SU-DHL-6 (cell line): ENCODE measurements around the gene SPG7.

Source experiments
- H2AFZ ChIP-seq: fragments of 200-600 bp; sonication (generic); 2 replicates; pipeline ENCODE4 v1.6.1; 2014; ENCODE audit warnings: low read depth, mild to moderate bottlenecking, moderate library complexity, mixed read lengths, antibody characterized with exemption, low read length; ENCODE audit not compliant: severe bottlenecking
- H3F3A ChIP-seq: fragments of 200-600 bp; shearing (Covaris generic); 2 replicates; pipeline ENCODE4 v1.6.0; 2016; ENCODE audit warnings: antibody characterized with exemption, mild to moderate bottlenecking; ENCODE audit not compliant: insufficient read depth
- H3K27ac ChIP-seq: fragments of 200-600 bp; sonication (generic); 2 replicates; pipeline ENCODE4 v1.5.1; 2016; ENCODE audit warnings: low read depth, mild to moderate bottlenecking, low read length, moderate library complexity, mixed read lengths
- H3K27me3 ChIP-seq: fragments of 200-600 bp; sonication (generic), shearing (Covaris generic); 2 replicates; pipeline ENCODE4 v1.6.0; 2014; ENCODE audit warnings: mild to moderate bottlenecking, low read length
- H3K36me3 ChIP-seq: fragments of 200-600 bp; sonication (generic); 2 replicates; pipeline ENCODE4 v1.6.1; 2014; ENCODE audit warnings: mild to moderate bottlenecking, low read length, mixed read lengths
- H3K4me2 ChIP-seq: fragments of 300-600, 200-600 bp; shearing (Covaris generic), sonication (generic); 2 replicates; pipeline ENCODE4 v1.6.0; 2014; ENCODE audit warnings: low read length, low read depth, mild to moderate bottlenecking; ENCODE audit not compliant: poor library complexity, severe bottlenecking
- H3K4me3 ChIP-seq: fragments of 200-600 bp; sonication (generic); 2 replicates; pipeline ENCODE4 v1.5.1; 2014; ENCODE audit warnings: antibody characterized with exemption, low read length, mild to moderate bottlenecking, mixed read lengths; ENCODE audit not compliant: insufficient read depth, poor library complexity, severe bottlenecking
- H3K79me2 ChIP-seq: fragments of 200-600 bp; sonication (generic); 2 replicates; pipeline ENCODE4 v1.6.1; 2014; ENCODE audit warnings: mild to moderate bottlenecking, low read length, moderate library complexity; ENCODE audit not compliant: insufficient read depth
- H3K9ac ChIP-seq: fragments of 200-600 bp; sonication (generic); 2 replicates; pipeline ENCODE4 v1.7.0; 2014; ENCODE audit warnings: mild to moderate bottlenecking, low read length
- H3K9me2 ChIP-seq: fragments of 200-600 bp; sonication (generic); replicated peaks from 2 replicates; pipeline ENCODE4 v1.6.1; 2014; ENCODE audit warnings: low read length; ENCODE audit not compliant: insufficient read depth
- H3K9me3 ChIP-seq: fragments of 200-600 bp; sonication (generic); 2 replicates; pipeline ENCODE4 v1.6.1; 2014; ENCODE audit warnings: low read length, mixed read lengths; ENCODE audit not compliant: insufficient read depth
- H4K20me1 ChIP-seq: fragments of 200-600 bp; sonication (generic); 2 replicates; pipeline ENCODE4 v1.6.1; 2014; ENCODE audit warnings: low read depth, mild to moderate bottlenecking, antibody characterized with exemption, low read length, moderate library complexity, mixed read lengths
- CTCF ChIP-seq: fragments of 200-600 bp; sonication (generic); IDR thresholded peaks from one replicate; pipeline ENCODE4 v1.5.1; 2017; ENCODE audit warnings: antibody characterized with exemption, mild to moderate bottlenecking, low read length, moderate library complexity; ENCODE audit not compliant: insufficient read depth, poor library complexity, severe bottlenecking
- EZH2phosphoT487 ChIP-seq: fragments of 200-600 bp; sonication (generic), shearing (Covaris generic); conservative IDR thresholded peaks from 2 replicates; pipeline ENCODE4 v1.6.1; 2018; ENCODE audit warnings: mild to moderate bottlenecking, antibody characterized with exemption, low read length, moderate library complexity, mixed read lengths

The SPG7 gene

GRCh38 chr16:89534252-89534756, 26.1 kb downstream of the SPG7 start:
- peak overlapping the region; percentile 24 for H3K4me2 ChIP-seq
- no peaks in the 10 kb centered on the region for H3K27me3 ChIP-seq
- H3K9me3 ChIP-seq, result no peaks in the 10 kb centered on the region
- no peaks in the 10 kb centered on the region for H3K79me2 ChIP-seq
- no peaks in the 10 kb centered on the region for H4K20me1 ChIP-seq
- H3K4me3 ChIP-seq, result no peak overlapping the region
- H3K9me2 ChIP-seq, result no peaks in the 10 kb centered on the region
- H3F3A ChIP-seq, result no peaks in the 10 kb centered on the region
- H3K9ac ChIP-seq, result peak overlapping the region; percentile 11; the same call in 1 of the 2 replicates
- peak overlapping the region; percentile 61 for H3K27ac ChIP-seq
- H2AFZ ChIP-seq, result no peak overlapping the region
- TF ChIP-seq EZH2phosphoT487, result no peak
- no peak for TF ChIP-seq CTCF
- no peaks in the 10 kb centered on the region; the same call in 1 of the 2 replicates for H3K36me3 ChIP-seq

- no peak for TF ChIP-seq CTCF
- Histone ChIP-seq H3K9ac (no peak overlapping the region), H3F3A (no peaks in the 10 kb centered on the region), H3K4me2 (no peak overlapping the region), H3K27ac (no peak overlapping the region), H3K36me3 (no peaks in the 10 kb centered on the region), H4K20me1 (no peaks in the 10 kb centered on the region), H3K27me3 (no peaks in the 10 kb centered on the region), H3K9me3 (no peaks in the 10 kb centered on the region), H3K4me3 (no peak overlapping the region), H2AFZ (no peak overlapping the region), H3K9me2 (no peaks in the 10 kb centered on the region), H3K79me2 (no peaks in the 10 kb centered on the region)
These were observed 28.2 kb downstream of the SPG7 start for GRCh38 chr16:89536371-89536770.

GRCh38 chr16:89536886-89537548, 28.8 kb downstream of the SPG7 start:
- TF ChIP-seq CTCF, result no peak
- no peak for TF ChIP-seq EZH2phosphoT487
- Histone ChIP-seq H3K4me3 (no peak overlapping the region), H3K9me3 (no peaks in the 10 kb centered on the region), H3F3A (no peaks in the 10 kb centered on the region), H3K79me2 (no peaks in the 10 kb centered on the region), H3K27ac (no peak overlapping the region), H3K27me3 (no peaks in the 10 kb centered on the region), H3K36me3 (no peaks in the 10 kb centered on the region), H3K4me2 (no peak overlapping the region), H3K9ac (no peak overlapping the region), H4K20me1 (no peaks in the 10 kb centered on the region), H3K9me2 (no peaks in the 10 kb centered on the region), H2AFZ (no peak overlapping the region)
